Measurements from ENCODE around the gene TRAF3.

TRAF3 gene

DNA sequence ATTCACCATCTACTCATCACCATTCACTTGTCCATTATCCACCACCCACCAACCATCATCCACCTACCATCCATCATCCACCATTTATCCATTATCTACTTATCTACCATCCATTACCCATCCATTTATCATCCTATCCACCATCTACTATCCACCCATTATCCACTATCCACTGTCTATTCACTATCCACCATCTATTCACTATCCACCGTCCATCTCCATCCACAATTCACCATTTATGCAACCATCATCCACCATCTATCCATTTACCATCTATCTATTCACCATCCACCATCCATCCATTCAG, 143.7 kb downstream of the TRAF3 start:
- no peak for DNase-seq (ENCODE audit: low read depth)
- TF ChIP-seq, protein P1, sequence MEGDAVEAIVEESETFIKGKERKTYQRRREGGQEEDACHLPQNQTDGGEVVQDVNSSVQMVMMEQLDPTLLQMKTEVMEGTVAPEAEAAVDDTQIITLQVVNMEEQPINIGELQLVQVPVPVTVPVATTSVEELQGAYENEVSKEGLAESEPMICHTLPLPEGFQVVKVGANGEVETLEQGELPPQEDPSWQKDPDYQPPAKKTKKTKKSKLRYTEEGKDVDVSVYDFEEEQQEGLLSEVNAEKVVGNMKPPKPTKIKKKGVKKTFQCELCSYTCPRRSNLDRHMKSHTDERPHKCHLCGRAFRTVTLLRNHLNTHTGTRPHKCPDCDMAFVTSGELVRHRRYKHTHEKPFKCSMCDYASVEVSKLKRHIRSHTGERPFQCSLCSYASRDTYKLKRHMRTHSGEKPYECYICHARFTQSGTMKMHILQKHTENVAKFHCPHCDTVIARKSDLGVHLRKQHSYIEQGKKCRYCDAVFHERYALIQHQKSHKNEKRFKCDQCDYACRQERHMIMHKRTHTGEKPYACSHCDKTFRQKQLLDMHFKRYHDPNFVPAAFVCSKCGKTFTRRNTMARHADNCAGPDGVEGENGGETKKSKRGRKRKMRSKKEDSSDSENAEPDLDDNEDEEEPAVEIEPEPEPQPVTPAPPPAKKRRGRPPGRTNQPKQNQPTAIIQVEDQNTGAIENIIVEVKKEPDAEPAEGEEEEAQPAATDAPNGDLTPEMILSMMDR (IDR thresholded peaks at IDR 0.05; ENCODE audit: low read length, missing control alignments): no peak

DNA sequence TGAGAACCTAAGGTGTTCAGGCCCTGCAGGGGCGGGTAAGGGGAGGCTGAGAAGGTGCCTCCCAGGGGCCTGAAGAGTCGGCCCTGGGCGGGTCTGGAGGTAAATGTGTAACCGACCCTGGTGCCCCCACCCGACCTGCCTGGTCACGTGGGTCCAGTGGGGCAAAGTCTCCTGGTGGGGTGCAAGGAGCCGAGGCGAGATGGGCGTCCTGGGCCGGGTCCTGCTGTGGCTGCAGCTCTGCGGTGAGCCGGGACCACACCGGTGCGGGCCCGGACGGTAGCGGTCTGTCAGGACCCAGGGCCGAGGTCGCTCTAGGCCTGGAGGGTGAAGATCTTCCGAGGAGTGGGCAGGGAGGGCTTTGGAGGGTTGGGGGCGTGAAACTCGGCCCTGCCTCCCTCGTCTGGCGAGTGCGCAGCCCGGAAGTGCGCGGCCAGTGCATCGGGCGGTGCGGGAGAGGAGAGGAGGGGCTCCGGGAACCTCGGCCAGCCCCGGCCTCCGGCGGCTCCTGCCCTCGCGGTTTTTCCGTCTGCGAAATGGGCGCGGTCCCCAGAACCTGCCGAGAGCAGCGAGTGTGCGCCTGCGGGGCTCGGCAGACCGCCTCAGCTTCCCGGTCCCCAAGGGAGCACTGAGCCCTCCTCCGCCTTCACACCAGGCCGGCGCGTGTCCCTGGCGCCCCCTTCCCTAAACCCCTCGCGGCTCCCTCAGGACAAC, 145.4 kb downstream of the TRAF3 start, which contains the start of gene AMN:
AMN (plus strand) TSS at position 174 of the 711 bp plus-strand sequence; CDS start at position 200, 26 bp downstream.
- DNase-seq (ENCODE audit: low read depth): peak; percentile 8
- TF ChIP-seq, protein P1 (IDR thresholded peaks at IDR 0.05; ENCODE audit: low read length, missing control alignments): no peak
- peak within 1 kb of the TSS; percentile 21 for H3K4me3 ChIP-seq (replicated peaks; ENCODE audit: low read depth, low read length)

More for the DNA sequence above, 143.7 kb downstream of the TRAF3 start:
- no peak overlapping the region for H3K4me3 ChIP-seq (replicated peaks; ENCODE audit: low read depth, low read length)

DNA sequence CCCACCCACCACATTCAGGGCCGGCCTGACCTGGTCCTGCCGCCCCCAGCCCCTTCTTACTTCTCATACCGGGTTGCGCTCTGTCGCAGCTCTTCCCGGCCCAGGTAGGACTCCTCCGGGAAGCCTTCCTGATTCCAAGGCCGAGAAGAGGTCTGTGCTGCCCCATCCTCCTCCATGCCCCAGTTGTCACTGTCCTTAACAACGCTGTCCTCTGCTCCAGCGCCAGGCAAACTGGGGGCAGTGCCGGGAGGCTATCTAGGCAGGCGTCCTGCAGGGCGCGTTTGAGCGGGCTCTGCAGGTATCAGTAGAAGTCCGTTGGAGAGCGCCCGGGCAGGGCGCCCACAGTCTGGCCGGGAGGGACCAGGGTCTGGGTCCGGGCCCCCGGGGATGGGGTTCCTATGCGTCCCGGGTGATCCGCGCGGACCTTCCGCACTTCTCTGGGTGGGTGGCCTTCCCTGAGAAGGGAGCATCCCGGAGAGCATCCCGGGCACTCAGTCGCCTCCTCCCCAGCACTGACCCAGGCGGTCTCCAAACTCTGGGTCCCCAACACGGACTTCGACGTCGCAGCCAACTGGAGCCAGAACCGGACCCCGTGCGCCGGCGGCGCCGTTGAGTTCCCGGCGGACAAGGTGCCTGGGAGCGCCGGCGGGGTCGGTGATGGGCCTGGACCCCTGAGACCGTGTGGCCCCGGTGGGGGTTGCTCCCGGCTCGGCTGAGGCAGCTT, 146.1 kb downstream of the TRAF3 start:
- H3K4me3 ChIP-seq (replicated peaks; ENCODE audit: low read depth, low read length): peak overlapping the region; percentile 21
- TF ChIP-seq, protein P1 (IDR thresholded peaks at IDR 0.05; ENCODE audit: low read length, missing control alignments): no peak
- no peak for DNase-seq (ENCODE audit: low read depth)

DNA sequence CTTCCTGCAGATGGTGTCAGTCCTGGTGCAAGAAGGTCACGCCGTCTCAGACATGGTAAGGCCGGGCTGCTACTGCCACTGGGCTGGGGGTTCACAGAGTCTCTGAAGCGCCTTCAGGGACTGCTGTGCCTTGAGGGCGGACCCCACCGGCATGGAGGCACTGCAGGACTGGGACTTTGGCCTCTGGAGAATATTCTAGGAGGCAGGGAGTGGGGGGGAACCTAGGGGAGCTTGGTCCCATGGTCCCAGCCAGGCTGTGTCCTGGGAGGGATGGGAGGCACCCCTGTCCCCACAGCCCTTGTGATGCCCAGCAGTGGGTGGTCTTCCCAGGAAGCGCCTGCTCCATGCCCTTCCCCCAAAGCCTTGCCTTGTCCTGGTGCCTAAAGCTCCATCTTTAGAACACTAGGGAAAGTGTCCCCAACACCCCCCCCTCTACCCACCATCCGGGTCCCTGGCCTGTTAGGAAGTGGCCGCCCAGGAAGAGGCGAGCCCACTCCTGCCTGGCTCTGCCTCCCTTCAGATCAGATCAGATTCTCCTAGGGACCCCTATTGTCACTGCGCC, 146.8 kb downstream of the TRAF3 start:
- TF ChIP-seq, protein P1 (IDR thresholded peaks at IDR 0.05; ENCODE audit: low read length, missing control alignments): no peak
- no peak overlapping the region for H3K4me3 ChIP-seq (replicated peaks; ENCODE audit: low read depth, low read length)
- DNase-seq (ENCODE audit: low read depth): no peak

DNA sequence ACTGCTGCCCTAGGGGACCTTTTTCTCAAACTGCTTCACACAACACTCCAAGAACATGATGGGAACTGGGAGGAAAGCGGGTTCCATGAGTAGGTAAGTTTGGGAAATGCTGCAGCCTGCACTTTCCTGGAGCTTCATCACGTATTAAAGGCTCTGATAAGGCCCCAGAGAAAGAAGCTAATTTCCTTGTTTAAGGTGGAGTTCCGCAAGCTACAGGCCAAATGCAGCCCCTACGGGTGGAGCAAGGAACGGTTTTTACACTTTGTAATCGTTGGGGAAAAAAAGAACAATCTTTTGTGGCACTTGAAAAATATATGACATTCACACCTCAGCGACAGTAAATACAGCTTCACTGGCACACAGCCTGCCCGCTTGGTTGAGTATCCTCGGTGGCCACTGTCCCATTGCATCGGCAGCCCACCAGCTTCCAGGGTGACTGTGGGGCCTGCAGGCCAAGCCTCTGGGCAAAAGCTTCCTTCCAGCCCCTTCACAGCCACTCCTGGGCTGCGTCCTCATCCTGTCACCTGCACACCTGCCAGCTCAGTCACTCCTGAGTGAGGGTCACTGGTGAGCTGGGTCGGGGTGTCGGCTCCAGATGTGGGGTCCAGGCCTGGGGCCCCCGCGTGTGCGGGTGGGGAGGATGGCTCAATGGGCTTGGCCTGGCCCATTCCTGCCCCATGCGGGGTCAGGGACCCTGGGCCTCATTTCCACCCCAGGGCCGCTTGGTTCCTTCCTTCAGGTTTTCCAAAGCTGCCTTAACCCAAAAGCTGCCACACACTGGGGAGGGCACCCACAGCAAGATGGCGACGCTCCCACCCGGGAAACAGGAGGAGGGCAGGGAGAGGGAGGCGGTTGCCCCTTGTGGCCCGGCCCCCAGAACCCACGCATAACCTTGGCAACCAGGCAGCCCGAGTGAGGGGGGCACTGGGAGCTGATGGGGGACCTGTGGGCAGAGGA, 147.7 kb downstream of the TRAF3 start:
- TF ChIP-seq, protein P1 (IDR thresholded peaks at IDR 0.05; ENCODE audit: low read length, missing control alignments): peak; percentile 30
- DNase-seq (ENCODE audit: low read depth): no peak
- no peak overlapping the region for H3K4me3 ChIP-seq (replicated peaks; ENCODE audit: low read depth, low read length)

DNA sequence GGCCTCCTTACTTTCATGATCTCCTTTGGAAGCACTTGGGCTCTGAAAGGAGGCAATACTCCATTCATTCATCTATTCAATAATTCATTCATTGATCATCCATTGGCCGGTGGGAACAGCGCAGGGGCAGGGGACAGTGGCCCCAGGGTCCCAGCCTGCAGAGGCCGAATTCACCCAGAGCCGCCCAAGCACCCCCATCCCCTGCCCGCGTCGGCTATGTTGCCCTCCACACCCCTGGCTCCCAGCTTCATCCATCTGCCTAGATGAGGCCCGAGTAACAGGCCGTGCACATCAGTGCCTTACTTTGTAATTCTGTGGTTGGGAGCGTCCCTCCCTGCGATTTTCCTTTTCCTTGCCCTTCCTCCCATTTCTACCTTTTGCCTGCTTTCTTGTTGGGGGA, 148.4 kb downstream of the TRAF3 start:
- no peak for DNase-seq (ENCODE audit: low read depth)
- H3K4me3 ChIP-seq (replicated peaks; ENCODE audit: low read depth, low read length): no peak overlapping the region
- TF ChIP-seq, protein P1 (IDR thresholded peaks at IDR 0.05; ENCODE audit: low read length, missing control alignments): no peak

All from fibroblast of pulmonary artery (primary cell).